SK-N-MC (cell line): ENCODE measurements around the gene MCM9.

Experiments used
- EZH2 ChIP-seq: fragments of 200-600 bp; sonication (generic); IDR thresholded peaks from one replicate; pipeline ENCODE4 v1.6.1; 2017; ENCODE audit warnings: antibody characterized with exemption
- FOXP2 ChIP-seq: optimal IDR thresholded peaks from 2 replicates; pipeline ENCODE3; 2011; ENCODE audit warnings: mild to moderate bottlenecking, moderate library complexity; ENCODE audit not compliant: insufficient read depth; ENCODE audit errors: extremely low read length, control extremely low read depth
- POLR2AphosphoS5 ChIP-seq: IDR thresholded peaks from 2 replicates; pipeline ENCODE4 v1.6.1; 2012; ENCODE audit warnings: mild to moderate bottlenecking, low read depth, low read length, borderline replicate concordance

GRCh38 chr6:118770112-118770788 is 164.7 kb downstream of the MCM9 start:
- TF ChIP-seq POLR2AphosphoS5 = no peak
- no peak for TF ChIP-seq EZH2
- TF ChIP-seq FOXP2 = no peak
